G401.6 (cell line): ENCODE measurements around the gene FAM114A2.
"Not testable (repeated sequence)": the region's sequence is repeated elsewhere in the genome, so short reads cannot be mapped to it uniquely, and the experiment has no call there.

Experiments used
- FAIRE-seq: peaks from 2 replicates; lab custom pipeline; 2012; peaks lifted over from hg19 to GRCh38; lab: Jason Lieb, UNC

The FAM114A2 gene

DNA sequence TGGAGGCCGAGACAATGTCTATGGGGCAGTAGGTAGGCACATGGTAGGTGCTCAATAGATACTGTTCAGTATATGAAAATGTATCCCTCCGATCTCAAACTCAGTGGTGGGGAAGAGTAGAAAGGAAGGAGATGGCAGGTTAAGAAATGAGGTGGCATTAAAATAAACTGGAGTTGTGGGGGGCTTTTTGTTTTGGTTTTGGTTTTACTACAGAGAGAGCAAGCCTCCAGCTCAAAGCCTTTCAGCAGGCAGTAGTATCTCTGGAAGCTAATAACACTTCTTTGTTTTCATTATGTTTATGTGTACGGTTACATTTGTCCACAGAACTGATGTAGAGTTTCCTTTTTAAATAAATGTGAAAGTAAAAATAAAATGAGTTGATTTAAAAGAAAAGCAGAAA is 8.6 kb upstream of the FAM114A2 start:
- FAIRE-seq = no peak

GRCh38 chr5:154046486-154046885 is 7.8 kb upstream of the FAM114A2 start:
- no peak for FAIRE-seq

GRCh38 chr5:154044581-154044980 is 5.9 kb upstream of the FAM114A2 start:
- no peak for FAIRE-seq

DNA sequence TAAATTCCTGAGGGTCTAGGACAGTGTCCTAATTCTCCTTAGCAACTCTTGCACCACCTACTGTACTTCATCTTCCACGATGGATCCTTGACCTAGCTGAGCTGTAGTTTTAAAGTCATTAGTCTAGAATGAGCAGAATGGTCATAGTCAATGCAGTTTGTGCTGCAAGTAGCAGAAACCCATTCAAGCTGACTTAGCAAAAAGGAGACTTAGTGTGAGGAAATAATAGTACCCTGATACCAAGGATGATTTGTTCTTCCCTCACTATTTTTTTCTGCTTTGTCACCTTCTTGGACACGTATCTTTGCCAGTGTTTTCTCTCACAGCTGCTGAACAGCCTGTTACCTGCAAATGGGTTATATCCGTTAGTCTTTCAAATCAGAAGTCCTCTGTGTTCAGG is 5.4 kb upstream of the FAM114A2 start:
- FAIRE-seq = no peak

- no peak for FAIRE-seq
Observed at GRCh38 chr5:154042766-154043165, 4.1 kb upstream of the FAM114A2 start.

- FAIRE-seq = no peak
Observed at GRCh38 chr5:154039458-154039829, 734 bp upstream of the FAM114A2 start.

DNA sequence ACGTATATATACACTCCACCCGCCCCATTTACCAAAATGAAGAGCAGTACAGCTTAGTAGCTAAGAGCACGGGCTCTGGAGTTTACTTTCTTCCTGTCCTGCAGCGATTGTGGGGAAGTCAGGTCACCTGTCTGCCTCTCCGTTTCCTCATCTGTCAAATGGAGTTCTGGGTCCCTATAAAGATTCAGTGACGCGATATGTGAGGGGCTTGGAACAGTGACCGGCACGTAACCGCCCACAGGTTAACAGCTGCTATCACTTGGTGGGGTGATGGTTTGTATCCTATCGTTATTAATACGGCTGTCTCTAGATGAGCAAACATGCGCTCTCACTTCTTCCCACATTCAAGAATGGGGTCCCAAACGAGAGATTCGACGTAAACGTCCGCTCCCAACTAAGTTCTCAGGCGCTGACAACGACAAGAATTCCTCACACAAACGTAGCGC is 426 bp downstream of the FAM114A2 start:
- FAIRE-seq = no peak

DNA sequence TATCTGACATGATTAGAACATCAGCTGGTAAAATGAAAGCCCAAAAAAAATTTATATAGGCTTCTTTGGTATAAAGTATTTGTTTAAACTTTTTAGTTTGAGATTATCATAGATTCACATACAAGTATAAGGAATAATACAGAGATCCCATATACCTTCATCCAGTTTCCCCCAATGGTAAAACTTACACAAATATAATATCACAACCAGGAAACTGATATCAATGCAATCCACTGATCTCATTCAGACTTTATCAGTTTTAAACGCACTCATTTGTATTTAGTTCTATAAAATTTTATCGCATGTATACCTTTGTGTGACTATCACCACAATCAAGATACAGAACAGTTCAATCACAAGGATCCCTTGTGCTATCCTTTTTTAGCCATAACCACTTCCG is 3.8 kb downstream of the FAM114A2 start:
- no peak for FAIRE-seq

DNA sequence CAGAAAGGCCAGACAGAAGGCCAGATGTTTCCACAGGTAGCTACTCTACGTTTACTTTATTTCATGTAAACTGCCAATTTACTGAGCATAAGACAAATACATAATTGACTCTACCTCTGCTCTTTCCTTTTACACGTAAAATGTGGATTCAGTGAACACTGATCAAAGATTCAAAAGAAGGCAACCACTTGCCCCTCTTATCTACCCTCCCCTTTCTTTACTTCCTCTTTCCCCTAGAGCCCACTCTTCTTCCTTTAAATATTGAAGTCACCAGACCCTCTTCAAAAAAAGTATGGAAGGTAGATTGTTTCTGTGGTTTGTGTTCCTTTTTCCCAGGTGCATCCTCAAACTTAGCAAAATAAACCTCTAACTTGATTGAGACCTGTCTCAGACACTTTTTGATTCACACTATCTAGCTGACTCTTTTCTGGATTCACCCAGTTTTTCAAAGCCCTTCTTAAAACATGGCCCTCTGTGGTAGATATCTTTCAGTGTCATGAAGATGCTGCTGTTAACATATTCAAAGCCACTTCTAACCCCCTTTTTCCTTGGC is 6.7 kb downstream of the FAM114A2 start:
- no peak for FAIRE-seq

GRCh38 chr5:154025951-154026350 is 12.8 kb downstream of the FAM114A2 start:
- FAIRE-seq = no peak

- not testable (repeated sequence) for FAIRE-seq
Observed at GRCh38 chr5:154018919-154019318, 19.8 kb downstream of the FAM114A2 start.

- FAIRE-seq = no peak
Observed at GRCh38 chr5:154015071-154015693, 23.5 kb downstream of the FAM114A2 start.

DNA sequence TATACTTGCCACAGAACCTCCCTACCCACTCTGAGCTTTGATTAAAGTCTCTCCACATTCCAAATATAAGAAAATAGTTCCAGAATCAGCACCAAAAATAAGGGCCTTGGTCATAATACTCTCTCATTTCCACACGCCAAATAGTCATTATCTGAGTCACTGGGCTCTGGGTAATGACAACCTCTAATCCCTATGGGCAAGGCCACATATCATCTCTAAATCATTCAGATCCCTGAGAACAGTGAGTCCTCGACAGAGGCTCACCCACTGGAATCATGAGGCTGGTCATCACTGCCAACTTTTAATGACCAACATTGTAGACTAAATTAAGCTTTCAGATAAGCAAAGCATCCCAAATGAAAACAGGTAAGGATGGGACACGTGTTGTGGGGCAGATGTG is 28.1 kb downstream of the FAM114A2 start:
- FAIRE-seq = no peak

GRCh38 chr5:154005648-154006047 is 33.1 kb downstream of the FAM114A2 start:
- FAIRE-seq = no peak

DNA sequence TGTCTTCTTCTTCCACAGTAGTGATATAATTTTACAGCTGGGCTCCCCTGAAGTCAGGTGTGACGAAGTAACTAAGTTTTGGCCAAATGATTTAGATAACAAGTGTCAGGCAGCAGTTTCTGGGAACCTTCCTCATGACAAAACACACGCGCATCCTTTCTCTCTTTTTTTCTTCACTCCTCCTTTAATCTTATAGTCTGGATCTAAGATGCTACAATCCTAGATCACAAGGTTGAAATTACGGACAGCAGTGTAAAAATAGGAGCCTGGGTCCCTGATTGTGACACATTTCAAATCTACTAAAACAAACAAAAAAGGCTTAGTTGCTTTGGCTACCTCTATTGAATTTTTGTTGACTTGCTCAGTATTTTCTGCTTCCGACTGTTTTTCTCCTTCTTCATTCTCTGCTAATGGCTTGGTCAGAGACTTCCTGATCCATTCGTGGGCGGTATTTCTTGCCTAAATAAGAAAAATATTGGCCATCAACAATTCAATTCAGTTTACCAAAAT is 36.1 kb downstream of the FAM114A2 start:
- FAIRE-seq = no peak

DNA sequence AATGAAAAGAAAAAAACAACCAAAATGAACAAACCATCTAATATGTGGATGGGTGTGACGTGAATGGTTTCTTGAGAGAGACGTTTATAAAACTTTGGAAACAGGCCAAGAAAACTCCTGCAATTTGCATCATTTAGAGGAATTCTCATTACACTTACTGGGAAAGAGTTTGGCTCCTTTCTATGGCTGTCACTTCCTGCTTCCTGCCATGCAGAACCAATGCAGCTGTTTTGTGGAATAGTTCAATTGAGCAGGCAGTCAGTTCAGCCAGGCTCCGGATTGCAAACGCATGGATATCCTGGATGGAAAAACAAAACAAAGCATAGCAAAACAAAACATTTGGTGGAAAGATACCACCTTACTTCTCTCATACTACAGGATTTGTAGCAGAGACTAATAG is 36.6 kb downstream of the FAM114A2 start:
- no peak for FAIRE-seq

DNA sequence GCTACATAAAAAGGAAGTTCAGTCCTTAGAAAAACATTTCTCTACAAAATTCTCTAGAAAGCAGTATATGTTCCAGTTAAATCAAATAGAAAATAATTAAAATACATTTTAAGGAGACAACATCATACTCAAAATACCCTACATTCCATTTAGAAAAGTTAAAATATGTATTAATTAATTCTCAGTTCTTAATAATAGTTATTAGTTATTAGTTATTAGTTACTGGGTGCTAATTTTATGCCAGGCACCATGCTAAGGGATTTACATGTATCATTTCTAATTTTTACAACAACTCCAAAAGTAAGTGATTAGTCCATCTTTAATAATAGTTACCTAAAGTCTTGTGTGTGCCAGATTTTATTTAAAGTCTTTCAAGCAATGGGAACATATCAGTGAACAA is 38.0 kb downstream of the FAM114A2 start:
- FAIRE-seq = no peak

DNA sequence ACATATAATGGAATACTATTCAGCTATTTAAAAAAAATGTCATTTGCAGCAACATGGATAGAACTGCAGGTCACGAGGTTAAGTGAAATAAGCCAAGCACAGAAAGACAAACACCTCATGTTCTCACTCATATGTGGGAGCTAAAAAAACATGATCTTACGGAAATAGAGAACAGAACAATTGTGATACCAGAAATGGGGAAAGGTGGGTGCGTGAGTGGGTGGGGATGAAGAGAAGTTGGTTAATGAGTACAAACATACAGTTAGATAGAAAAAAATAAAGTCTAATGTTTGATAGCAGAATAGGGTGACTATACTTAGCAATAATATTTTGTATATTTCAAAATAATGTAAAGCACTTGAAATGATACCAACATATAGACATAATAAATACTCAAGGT is 38.7 kb downstream of the FAM114A2 start:
- FAIRE-seq = no peak

- FAIRE-seq = no peak
Observed at GRCh38 chr5:153998768-153999167, 39.9 kb downstream of the FAM114A2 start.

GRCh38 chr5:153998010-153998409 is 40.7 kb downstream of the FAM114A2 start:
- FAIRE-seq = no peak

- no peak for FAIRE-seq
Observed at GRCh38 chr5:153991168-153991567, 47.5 kb downstream of the FAM114A2 start.

DNA sequence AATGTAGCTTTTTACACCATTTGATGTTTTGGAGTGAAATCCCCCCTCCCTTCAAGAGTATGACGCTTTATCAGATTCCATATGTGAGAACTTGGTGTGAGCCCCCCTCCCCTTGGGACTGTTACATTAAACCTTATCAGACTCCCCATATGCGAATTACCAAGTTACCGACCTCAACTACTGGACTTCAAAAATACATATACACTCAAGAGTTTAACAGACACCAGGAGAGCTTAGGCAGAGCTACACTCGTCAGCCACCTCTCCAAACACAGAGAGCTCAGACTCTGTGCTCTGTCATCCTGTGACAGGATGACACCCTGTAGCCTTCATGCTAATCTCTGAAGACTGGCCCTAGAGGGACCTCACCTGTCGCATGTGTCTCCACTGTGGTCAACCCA is 50.2 kb downstream of the FAM114A2 start:
- FAIRE-seq = no peak

DNA sequence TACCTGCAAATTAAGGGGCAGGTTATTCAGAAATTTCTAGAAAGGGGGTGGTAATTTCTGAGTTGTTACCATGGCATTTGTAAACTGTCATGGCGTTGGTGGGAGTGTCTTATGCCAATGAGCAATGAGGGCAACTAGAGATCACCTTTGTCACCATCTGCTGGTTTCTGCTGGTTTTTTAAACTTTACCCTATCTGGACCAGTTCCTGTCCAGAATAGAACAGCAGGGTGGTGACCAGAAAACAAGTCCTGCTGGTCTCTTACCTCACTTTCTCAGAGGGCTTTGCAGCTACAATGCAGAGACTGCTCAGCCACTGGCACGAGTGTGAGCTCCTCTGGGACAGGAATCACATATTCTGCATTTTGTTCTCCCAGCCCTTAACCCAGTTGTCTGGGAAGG is 51.4 kb downstream of the FAM114A2 start:
- no peak for FAIRE-seq

DNA sequence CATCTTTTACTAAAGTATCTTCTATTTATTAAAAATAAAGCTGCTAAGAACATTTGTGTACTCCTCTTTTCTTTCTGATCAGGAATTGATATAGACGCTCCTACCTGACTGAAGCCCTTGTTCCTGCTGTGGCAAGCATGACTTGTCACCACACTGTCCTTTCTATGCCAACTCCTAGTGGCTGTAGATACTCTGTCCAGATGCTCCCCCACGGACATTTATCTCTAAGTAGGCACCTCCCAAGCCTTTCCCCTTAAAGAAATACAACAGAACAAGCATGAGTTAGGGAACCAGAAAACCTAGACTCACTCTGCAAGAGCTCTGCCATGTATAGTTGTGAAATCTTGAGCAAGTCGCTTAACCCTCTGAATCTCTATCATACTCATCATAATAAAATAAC is 53.2 kb downstream of the FAM114A2 start:
- FAIRE-seq = no peak
